ENCODE measurements around the gene ZNF700. TPM values are rescaled to one million over a fixed set of nuclear protein-coding genes. Genes with fewer than 3 reads are reported as not detected.

The ZNF700 gene
- polyA plus RNA-seq, 1 donor (not counting 4 experiments of a cell fraction or from before 2014, with no cell fraction given) = 8.5 TPM

DNA sequence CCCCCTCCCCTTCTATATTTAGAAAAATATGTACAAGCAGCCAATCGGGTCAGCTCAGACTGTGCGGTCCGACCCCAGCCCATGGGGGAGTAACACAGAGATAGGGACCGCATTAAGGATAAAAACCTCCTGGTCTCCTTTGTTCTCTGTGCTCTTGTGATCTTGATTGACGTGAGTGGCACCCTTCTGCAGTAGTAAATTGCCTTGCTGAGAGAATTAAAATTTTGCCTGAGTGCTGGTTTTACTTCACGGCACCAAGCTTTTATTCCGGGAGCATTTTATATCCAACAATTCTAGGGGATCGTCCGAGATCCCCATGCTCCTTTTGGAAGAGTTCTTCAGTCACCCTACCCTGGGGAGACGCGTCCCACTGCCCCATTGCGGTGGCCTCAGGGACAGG lies 44.3 kb upstream of the ZNF700 start:
- Histone ChIP-seq H3K9ac (ENCODE audit: control insufficient read depth, extremely low read depth, insufficient read depth, low read length) (no peak overlapping the region), H3K79me2 (ENCODE audit: control insufficient read depth, insufficient read depth, low read length) (no peaks in the 10 kb centered on the region), H3K27me3 (ENCODE audit: control insufficient read depth, extremely low read depth, insufficient read depth, low read length) (no peaks in the 10 kb centered on the region), H3K36me3 (ENCODE audit: control insufficient read depth in 2 of 2, extremely low read depth in 1 of 2, insufficient read depth in 2 of 2, low read length in 2 of 2) (no peaks in the 10 kb centered on the region), H3K9me1 (ENCODE audit: control insufficient read depth, extremely low read depth, insufficient read depth, low read length) (no peaks in the 10 kb centered on the region), H3K4me2 (ENCODE audit: control insufficient read depth, extremely low read depth, insufficient read depth, low read depth, low read length) (no peak overlapping the region), H3K9me3 (ENCODE audit: control insufficient read depth, low read depth, low read length) (no peaks in the 10 kb centered on the region), H3K27ac (ENCODE audit: control insufficient read depth, insufficient read depth, low read length) (no peak overlapping the region), H3K4me3 (ENCODE audit: control insufficient read depth in 2 of 3, extremely low read depth in 1 of 3, insufficient read depth in 2 of 3, low read depth in 1 of 3, low read length in 3 of 3) (no peak overlapping the region), H2AFZ (ENCODE audit: control insufficient read depth, low read length) (no peak overlapping the region), H3K4me1 (ENCODE audit: control insufficient read depth, extremely low read depth, insufficient read depth, low read length) (no peaks in the 10 kb centered on the region), H4K20me1 (ENCODE audit: control insufficient read depth, extremely low read depth, insufficient read depth, low read length) (no peaks in the 10 kb centered on the region)
- TF ChIP-seq, protein P1, sequence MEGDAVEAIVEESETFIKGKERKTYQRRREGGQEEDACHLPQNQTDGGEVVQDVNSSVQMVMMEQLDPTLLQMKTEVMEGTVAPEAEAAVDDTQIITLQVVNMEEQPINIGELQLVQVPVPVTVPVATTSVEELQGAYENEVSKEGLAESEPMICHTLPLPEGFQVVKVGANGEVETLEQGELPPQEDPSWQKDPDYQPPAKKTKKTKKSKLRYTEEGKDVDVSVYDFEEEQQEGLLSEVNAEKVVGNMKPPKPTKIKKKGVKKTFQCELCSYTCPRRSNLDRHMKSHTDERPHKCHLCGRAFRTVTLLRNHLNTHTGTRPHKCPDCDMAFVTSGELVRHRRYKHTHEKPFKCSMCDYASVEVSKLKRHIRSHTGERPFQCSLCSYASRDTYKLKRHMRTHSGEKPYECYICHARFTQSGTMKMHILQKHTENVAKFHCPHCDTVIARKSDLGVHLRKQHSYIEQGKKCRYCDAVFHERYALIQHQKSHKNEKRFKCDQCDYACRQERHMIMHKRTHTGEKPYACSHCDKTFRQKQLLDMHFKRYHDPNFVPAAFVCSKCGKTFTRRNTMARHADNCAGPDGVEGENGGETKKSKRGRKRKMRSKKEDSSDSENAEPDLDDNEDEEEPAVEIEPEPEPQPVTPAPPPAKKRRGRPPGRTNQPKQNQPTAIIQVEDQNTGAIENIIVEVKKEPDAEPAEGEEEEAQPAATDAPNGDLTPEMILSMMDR (optimal IDR thresholded peaks at IDR 0.05 in 1 of 3, IDR thresholded peaks at IDR 0.05 in 1 of 3, conservative IDR thresholded peaks at IDR 0.05 in 1 of 3; ENCODE audit: extremely low read depth in 1 of 3, insufficient read depth in 2 of 3, low read length in 3 of 3) = no peak
- TF ChIP-seq EZH2 (IDR thresholded peaks at IDR 0.05; ENCODE audit: low read length) = no peak
- FAIRE-seq (no peak), DNase-seq (ENCODE audit: low read depth, low spot score) (no peak)
- dilution Hi-C loops (cut with MboI; ENCODE audit: extremely low pct_ligation_motif_present, low sequenced_read_pairs) = loop anchor here (5.0 kb wide), 1 partner anchor 33 kb away; the partner anchor contains the start of gene ZNF439

DNA sequence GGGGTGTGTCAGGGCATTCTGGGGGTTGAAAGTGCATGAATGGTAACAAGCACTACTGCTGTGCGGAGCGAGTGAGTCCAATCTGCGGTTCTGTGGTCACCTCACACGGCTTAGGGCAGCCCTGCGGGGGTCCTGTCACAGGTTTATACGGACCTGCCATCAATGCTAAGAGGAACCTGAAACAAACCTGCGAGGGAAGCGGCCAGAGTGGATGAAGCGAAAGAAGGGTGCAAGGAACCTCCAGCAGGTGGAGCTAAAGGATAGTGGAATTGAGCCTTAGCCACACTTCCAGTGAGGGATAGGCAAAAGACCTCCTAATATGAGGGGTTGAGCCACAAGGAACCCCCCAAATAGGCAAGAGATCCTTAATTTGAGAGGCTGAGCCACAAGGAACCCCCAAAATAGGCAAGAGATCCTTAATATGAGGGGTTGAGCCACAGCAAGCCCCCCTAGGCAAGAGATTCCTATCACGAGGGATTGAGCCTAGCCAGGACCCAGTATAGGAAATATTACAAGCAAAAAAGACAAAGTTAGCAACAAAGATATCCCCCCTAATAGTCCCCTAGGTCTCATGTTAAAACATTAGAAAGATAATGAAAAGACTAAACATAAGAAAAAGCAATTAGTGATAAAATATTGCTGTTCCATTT lies 43.6 kb upstream of the ZNF700 start:
- Histone ChIP-seq H3K4me1 (ENCODE audit: control insufficient read depth, extremely low read depth, insufficient read depth, low read length) (no peaks in the 10 kb centered on the region), H3K9me1 (ENCODE audit: control insufficient read depth, extremely low read depth, insufficient read depth, low read length) (no peaks in the 10 kb centered on the region), H4K20me1 (ENCODE audit: control insufficient read depth, extremely low read depth, insufficient read depth, low read length) (no peaks in the 10 kb centered on the region), H3K4me2 (ENCODE audit: control insufficient read depth, extremely low read depth, insufficient read depth, low read depth, low read length) (no peak overlapping the region), H3K27me3 (ENCODE audit: control insufficient read depth, extremely low read depth, insufficient read depth, low read length) (no peaks in the 10 kb centered on the region), H3K36me3 (ENCODE audit: control insufficient read depth in 2 of 2, extremely low read depth in 1 of 2, insufficient read depth in 2 of 2, low read length in 2 of 2) (no peaks in the 10 kb centered on the region), H3K79me2 (ENCODE audit: control insufficient read depth, insufficient read depth, low read length) (no peaks in the 10 kb centered on the region), H3K27ac (ENCODE audit: control insufficient read depth, insufficient read depth, low read length) (no peak overlapping the region), H3K9ac (ENCODE audit: control insufficient read depth, extremely low read depth, insufficient read depth, low read length) (no peak overlapping the region), H2AFZ (ENCODE audit: control insufficient read depth, low read length) (no peak overlapping the region), H3K4me3 (ENCODE audit: control insufficient read depth in 2 of 3, extremely low read depth in 1 of 3, insufficient read depth in 2 of 3, low read depth in 1 of 3, low read length in 3 of 3) (no peak overlapping the region), H3K9me3 (ENCODE audit: control insufficient read depth, low read depth, low read length) (no peaks in the 10 kb centered on the region)
- TF ChIP-seq EZH2 (IDR thresholded peaks at IDR 0.05; ENCODE audit: low read length) = no peak
- TF ChIP-seq, protein P1 (optimal IDR thresholded peaks at IDR 0.05 in 1 of 3, IDR thresholded peaks at IDR 0.05 in 1 of 3, conservative IDR thresholded peaks at IDR 0.05 in 1 of 3; ENCODE audit: extremely low read depth in 1 of 3, insufficient read depth in 2 of 3, low read length in 3 of 3) = peak; percentile 64 to 80 (median 77)
- dilution Hi-C loops (cut with MboI; ENCODE audit: extremely low pct_ligation_motif_present, low sequenced_read_pairs) = loop anchor here (5.0 kb wide), 1 partner anchor 34 kb away; the partner anchor contains the start of gene ZNF439
- FAIRE-seq = no peak
- DNase-seq (ENCODE audit: low read depth, low spot score) = no peak
